Measurements from ENCODE around the gene MMAA. TPM values are rescaled to one million over a fixed set of nuclear protein-coding genes. Genes with fewer than 3 reads are reported as not detected.
A peak's percentile ranks its signal among the peaks of the same experiment; 100 is the strongest.
"Not testable (repeated sequence)": the region's sequence is repeated elsewhere in the genome, so short reads cannot be mapped to it uniquely, and the experiment has no call there.

The MMAA gene
- total RNA-seq, 1 donor from 2014 or later, result 9.5 TPM

GRCh38 chr4:145626623-145626982 lies 7.4 kb downstream of the MMAA start:
- DNase-seq (ENCODE audit: low read depth), result peak; percentile 50

- DNase-seq (ENCODE audit: low read depth), result peak; percentile 37
These were observed 15.9 kb downstream of the MMAA start for GRCh38 chr4:145635117-145635516.

- DNase-seq (ENCODE audit: low read depth), result no peak
These were observed 16.4 kb downstream of the MMAA start for GRCh38 chr4:145635630-145636029.

- no peak for DNase-seq (ENCODE audit: low read depth)
These were observed 20.1 kb downstream of the MMAA start for GRCh38 chr4:145639186-145639698.

- DNase-seq (ENCODE audit: low read depth), result peak; percentile 78
These were observed 21.1 kb downstream of the MMAA start for GRCh38 chr4:145640236-145640635.

GRCh38 chr4:145643295-145643694 lies 24.1 kb downstream of the MMAA start:
- no peak for DNase-seq (ENCODE audit: low read depth)

- no peak for DNase-seq (ENCODE audit: low read depth)
These were observed 25.5 kb downstream of the MMAA start for GRCh38 chr4:145644699-145645098.

GRCh38 chr4:145656156-145656555 lies 37.0 kb downstream of the MMAA start:
- DNase-seq (ENCODE audit: low read depth), result no peak

- DNase-seq (ENCODE audit: low read depth), result no peak
These were observed 40.9 kb downstream of the MMAA start for GRCh38 chr4:145660064-145660463.

- DNase-seq (ENCODE audit: low read depth), result no peak
These were observed 44.0 kb downstream of the MMAA start for GRCh38 chr4:145663194-145663593.

GRCh38 chr4:145665773-145666172 lies 46.6 kb downstream of the MMAA start:
- no peak for DNase-seq (ENCODE audit: low read depth)

GRCh38 chr4:145670422-145670821 lies 51.2 kb downstream of the MMAA start:
- no peak for DNase-seq (ENCODE audit: low read depth)

- peak; percentile 95 for DNase-seq (ENCODE audit: low read depth)
These were observed 60.3 kb downstream of the MMAA start for GRCh38 chr4:145679520-145679919.

- peak; percentile 84 for DNase-seq (ENCODE audit: low read depth)
These were observed 60.8 kb downstream of the MMAA start, which contains the start of gene C4orf51 for GRCh38 chr4:145679991-145680455. Gene C4orf51 (plus strand): TSS chr4:145680146. CDS start chr4:145680204, 58 bp downstream.

GRCh38 chr4:145680902-145681301 lies 61.7 kb downstream of the MMAA start:
- DNase-seq (ENCODE audit: low read depth), result peak; percentile 3

- peak; percentile 10 for DNase-seq (ENCODE audit: low read depth)
These were observed 62.3 kb downstream of the MMAA start for GRCh38 chr4:145681518-145681917.

- DNase-seq (ENCODE audit: low read depth), result no peak
These were observed 62.8 kb downstream of the MMAA start for GRCh38 chr4:145681956-145682355.

- DNase-seq (ENCODE audit: low read depth), result no peak
These were observed 67.8 kb downstream of the MMAA start for GRCh38 chr4:145686991-145687390.

GRCh38 chr4:145690610-145691009 lies 71.4 kb downstream of the MMAA start:
- no peak for DNase-seq (ENCODE audit: low read depth)

GRCh38 chr4:145691416-145691815 lies 72.2 kb downstream of the MMAA start:
- DNase-seq (ENCODE audit: low read depth), result not testable (repeated sequence)

- peak; percentile 45 for DNase-seq (ENCODE audit: low read depth)
These were observed 75.7 kb downstream of the MMAA start for GRCh38 chr4:145694929-145695328.

GRCh38 chr4:145697332-145697731 lies 78.1 kb downstream of the MMAA start:
- DNase-seq (ENCODE audit: low read depth), result no peak

GRCh38 chr4:145698507-145698906 lies 79.3 kb downstream of the MMAA start:
- no peak for DNase-seq (ENCODE audit: low read depth)
